Sigmoid colon (tissue), 3 donors: ENCODE data around the gene TNS1.

Source experiments
- CTCF ChIP-seq, 4 experiments: fragments of 450-650 bp in 3 of 4; fragments of 200-600 bp in 1 of 4; IDR thresholded peaks; one replicate each; pipeline ENCODE4 v1.5.1; 2016 to 2019; ENCODE audit warnings: antibody characterized with exemption in 4 of 4, mild to moderate bottlenecking in 3 of 4, moderate library complexity in 2 of 4
- POLR2A ChIP-seq, 2 donors: fragments of 450-650 bp; IDR thresholded peaks; one replicate each; pipeline ENCODE4 v1.6.1; 2016; ENCODE audit warnings: antibody characterized with exemption in 2 of 2, mild to moderate bottlenecking in 2 of 2, moderate library complexity in 2 of 2

DNA sequence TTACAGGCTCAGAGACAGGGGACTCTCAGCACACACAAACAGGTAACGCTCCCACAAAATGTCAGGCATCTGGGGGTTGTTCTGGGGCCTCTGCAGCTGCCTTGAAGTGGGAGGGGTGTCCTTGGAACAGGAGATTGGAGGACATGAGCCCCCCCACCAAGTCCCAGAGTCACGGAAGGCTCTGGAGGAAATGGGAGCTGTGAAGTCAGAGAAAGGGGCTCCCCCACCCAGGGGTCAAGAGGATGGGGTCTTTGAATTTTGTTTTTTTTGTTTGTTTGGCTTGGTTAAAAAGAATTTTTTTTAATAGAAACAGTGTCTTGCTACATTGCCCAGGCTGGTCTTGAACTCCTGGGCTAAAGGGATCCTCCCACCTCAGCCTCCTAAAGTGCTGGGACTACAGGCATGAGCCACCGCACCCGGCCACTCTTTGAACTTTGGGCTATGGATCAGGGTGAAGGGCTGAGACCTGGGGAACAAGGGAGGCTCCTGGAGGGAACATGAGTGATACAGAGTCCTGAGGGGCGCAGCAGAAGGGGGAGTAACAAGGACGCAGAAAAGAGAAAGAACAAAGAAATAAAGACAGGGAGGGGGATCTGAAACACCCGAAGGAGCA lies 46.8 kb downstream of the TNS1 start:
- TF ChIP-seq CTCF (IDR thresholded peaks at IDR 0.05) (no peak), POLR2A (IDR thresholded peaks at IDR 0.05) (no peak)
